Body of pancreas (tissue), 4 donors: ENCODE results near the gene TAF8.
"Not testable (repeated sequence)": the region's sequence is repeated elsewhere in the genome, so short reads cannot be mapped to it uniquely, and the experiment has no call there.

ENCODE experiments used
- POLR2A ChIP-seq, 3 donors: fragments of 450-650 bp; IDR thresholded peaks; one replicate each; pipeline ENCODE4 v1.6.1; 2016; ENCODE audit warnings: antibody characterized with exemption in 3 of 3, mild to moderate bottlenecking in 2 of 3
- TF ChIP-seq, protein P1 (sequence below), 7 experiments: fragments of 450-650 bp in 4 of 7; fragments of 200-600 bp in 3 of 7; sonication (generic) in 3 of 7; IDR thresholded peaks; one replicate each; pipeline ENCODE4 v1.5.1; 2016 to 2019; ENCODE audit warnings: antibody characterized with exemption in 7 of 7

GRCh38 chr6:42008138-42008528 lies 42.2 kb upstream of the TAF8 start:
- TF ChIP-seq, protein P1, sequence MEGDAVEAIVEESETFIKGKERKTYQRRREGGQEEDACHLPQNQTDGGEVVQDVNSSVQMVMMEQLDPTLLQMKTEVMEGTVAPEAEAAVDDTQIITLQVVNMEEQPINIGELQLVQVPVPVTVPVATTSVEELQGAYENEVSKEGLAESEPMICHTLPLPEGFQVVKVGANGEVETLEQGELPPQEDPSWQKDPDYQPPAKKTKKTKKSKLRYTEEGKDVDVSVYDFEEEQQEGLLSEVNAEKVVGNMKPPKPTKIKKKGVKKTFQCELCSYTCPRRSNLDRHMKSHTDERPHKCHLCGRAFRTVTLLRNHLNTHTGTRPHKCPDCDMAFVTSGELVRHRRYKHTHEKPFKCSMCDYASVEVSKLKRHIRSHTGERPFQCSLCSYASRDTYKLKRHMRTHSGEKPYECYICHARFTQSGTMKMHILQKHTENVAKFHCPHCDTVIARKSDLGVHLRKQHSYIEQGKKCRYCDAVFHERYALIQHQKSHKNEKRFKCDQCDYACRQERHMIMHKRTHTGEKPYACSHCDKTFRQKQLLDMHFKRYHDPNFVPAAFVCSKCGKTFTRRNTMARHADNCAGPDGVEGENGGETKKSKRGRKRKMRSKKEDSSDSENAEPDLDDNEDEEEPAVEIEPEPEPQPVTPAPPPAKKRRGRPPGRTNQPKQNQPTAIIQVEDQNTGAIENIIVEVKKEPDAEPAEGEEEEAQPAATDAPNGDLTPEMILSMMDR (IDR thresholded peaks at IDR 0.05): not testable (repeated sequence)
- not testable (repeated sequence) for TF ChIP-seq POLR2A (IDR thresholded peaks at IDR 0.05)
